HG02981 (cell line): ENCODE data around the gene KLHL12.
"Not testable (repeated sequence)": the region's sequence is repeated elsewhere in the genome, so short reads cannot be mapped to it uniquely, and the experiment has no call there.

ENCODE experiments used
- ATAC-seq: cut with Tn5 transposase; IDR thresholded peaks from one replicate; pipeline ENCODE4 v1.9.1; 2021; ENCODE audit warnings: mild to moderate bottlenecking, moderate library complexity; ENCODE audit not compliant: unreplicated experiment

The KLHL12 gene

GRCh38 chr1:202952099-202952498 is 25.1 kb upstream of the KLHL12 start:
- ATAC-seq = no peak

- ATAC-seq = no peak
Measured at GRCh38 chr1:202951437-202951836, 24.4 kb upstream of the KLHL12 start.

- ATAC-seq = no peak
Measured at GRCh38 chr1:202945483-202945882, 18.4 kb upstream of the KLHL12 start.

GRCh38 chr1:202944438-202944921 is 17.4 kb upstream of the KLHL12 start:
- ATAC-seq = no peak

- ATAC-seq = no peak
Measured at GRCh38 chr1:202942426-202942825, 15.4 kb upstream of the KLHL12 start.

GRCh38 chr1:202941372-202941771 is 14.3 kb upstream of the KLHL12 start:
- ATAC-seq = no peak

- no peak for ATAC-seq
Measured at GRCh38 chr1:202940561-202940960, 13.5 kb upstream of the KLHL12 start.

- ATAC-seq = no peak
Measured at GRCh38 chr1:202938287-202938925, 11.4 kb upstream of the KLHL12 start.

GRCh38 chr1:202936409-202936808 is 9.4 kb upstream of the KLHL12 start:
- not testable (repeated sequence) for ATAC-seq

- no peak for ATAC-seq
Measured at GRCh38 chr1:202935844-202936243, 8.8 kb upstream of the KLHL12 start.

GRCh38 chr1:202934755-202935154 is 7.7 kb upstream of the KLHL12 start:
- ATAC-seq = no peak

- no peak for ATAC-seq
Measured at GRCh38 chr1:202932476-202932875, 5.4 kb upstream of the KLHL12 start.

- no peak for ATAC-seq
Measured at GRCh38 chr1:202923533-202923932, 3.5 kb downstream of the KLHL12 start.

GRCh38 chr1:202919615-202920014 is 7.4 kb downstream of the KLHL12 start:
- ATAC-seq = no peak

GRCh38 chr1:202915146-202915545 is 11.9 kb downstream of the KLHL12 start:
- ATAC-seq = no peak

- ATAC-seq = not testable (repeated sequence)
Measured at GRCh38 chr1:202912476-202912875, 14.6 kb downstream of the KLHL12 start.

GRCh38 chr1:202909494-202909893 is 17.5 kb downstream of the KLHL12 start:
- no peak for ATAC-seq

- no peak for ATAC-seq
Measured at GRCh38 chr1:202908998-202909397, 18.0 kb downstream of the KLHL12 start.

- ATAC-seq = no peak
Measured at GRCh38 chr1:202905331-202905730, 21.7 kb downstream of the KLHL12 start.

- ATAC-seq = not testable (repeated sequence)
Measured at GRCh38 chr1:202903808-202904207, 23.2 kb downstream of the KLHL12 start.

GRCh38 chr1:202901555-202901954 is 25.5 kb downstream of the KLHL12 start:
- ATAC-seq = no peak

- ATAC-seq = no peak
Measured at GRCh38 chr1:202892501-202892900, 34.5 kb downstream of the KLHL12 start.

- no peak for ATAC-seq
Measured at GRCh38 chr1:202890392-202890791, 36.6 kb downstream of the KLHL12 start.
